Breast epithelium (tissue), 4 donors: ENCODE data around the gene KMT2E. TPM values are rescaled to one million over a fixed set of nuclear protein-coding genes. Genes with fewer than 3 reads are reported as not detected.
A peak's percentile ranks its signal among the peaks of the same experiment; 100 is the strongest.

Experiments used
- DNase-seq, 2 donors: peaks; one replicate each; pipeline ENCODE4 v3.0.0-alpha.2; 2019; ENCODE audit warnings: low spot score in 2 of 2
- H3K27ac ChIP-seq, 2 donors: fragments of 200-600 bp; sonication (generic) in 1 of 2; one replicate each; pipeline ENCODE4 v1.5.1; 2016 to 2019; ENCODE audit warnings: mild to moderate bottlenecking in 1 of 2
- H3K27me3 ChIP-seq, 2 donors: fragments of 200-600 bp; sonication (generic) in 1 of 2; one replicate each; pipeline versions ENCODE4 v1.5.1 to v1.6.0; 2017 to 2019; ENCODE audit warnings: control low read depth in 1 of 2, mild to moderate bottlenecking in 1 of 2
- H3K36me3 ChIP-seq: fragments of 200-600 bp; one replicate; pipeline ENCODE4 v1.5.1; 2019
- H3K4me1 ChIP-seq, 2 donors: fragments of 200-600 bp; sonication (generic); one replicate each; pipeline ENCODE4 v1.5.1; 2016 to 2019; ENCODE audit warnings: control low read depth in 1 of 2
- H3K4me3 ChIP-seq, 3 donors: fragments of 200-600 bp; sonication (generic); 1 replicate in 2 of 3; 2 replicates in 1 of 3; pipeline ENCODE4 v1.5.1; 2016 to 2019; ENCODE audit warnings: mild to moderate bottlenecking in 3 of 3, moderate library complexity in 2 of 3
- H3K9me3 ChIP-seq, 2 donors: fragments of 200-600 bp; sonication (generic) in 1 of 2; one replicate each; pipeline ENCODE4 v1.5.1; 2016 to 2019; ENCODE audit warnings: control low read depth in 1 of 2
- POLR2A ChIP-seq: fragments of 450-650 bp; IDR thresholded peaks from one replicate; pipeline ENCODE4 v1.6.1; 2016; ENCODE audit warnings: antibody characterized with exemption, mild to moderate bottlenecking, moderate library complexity
- POLR2AphosphoS5 ChIP-seq, 3 donors: sonication (generic); formaldehyde crosslinking; IDR thresholded peaks; one replicate each; pipeline ENCODE4 v1.6.1; 2017; ENCODE audit warnings: antibody characterized with exemption in 3 of 3
- intact Hi-C: fragments of 100-400 bp; cut with DNase I; formaldehyde crosslinking; loops from one replicate; pipeline ENCODE4 v1.15.1; 2023; ENCODE audit warnings: low total_unique reads
- total RNA-seq, 3 donors: library from RNA; depleted of rRNA; stranded (reverse); fragments of >200 nt; gene quantifications; one replicate each; pipeline ENCODE4 v1.1.0, GENCODE V29; 2016
- TF ChIP-seq, protein P1 (sequence below), 3 donors: fragments of 450-650 bp; IDR thresholded peaks; one replicate each; pipeline ENCODE4 v1.5.1; 2016 to 2017; ENCODE audit warnings: antibody characterized with exemption in 3 of 3, mild to moderate bottlenecking in 3 of 3, moderate library complexity in 3 of 3

Gene KMT2E, protein sequence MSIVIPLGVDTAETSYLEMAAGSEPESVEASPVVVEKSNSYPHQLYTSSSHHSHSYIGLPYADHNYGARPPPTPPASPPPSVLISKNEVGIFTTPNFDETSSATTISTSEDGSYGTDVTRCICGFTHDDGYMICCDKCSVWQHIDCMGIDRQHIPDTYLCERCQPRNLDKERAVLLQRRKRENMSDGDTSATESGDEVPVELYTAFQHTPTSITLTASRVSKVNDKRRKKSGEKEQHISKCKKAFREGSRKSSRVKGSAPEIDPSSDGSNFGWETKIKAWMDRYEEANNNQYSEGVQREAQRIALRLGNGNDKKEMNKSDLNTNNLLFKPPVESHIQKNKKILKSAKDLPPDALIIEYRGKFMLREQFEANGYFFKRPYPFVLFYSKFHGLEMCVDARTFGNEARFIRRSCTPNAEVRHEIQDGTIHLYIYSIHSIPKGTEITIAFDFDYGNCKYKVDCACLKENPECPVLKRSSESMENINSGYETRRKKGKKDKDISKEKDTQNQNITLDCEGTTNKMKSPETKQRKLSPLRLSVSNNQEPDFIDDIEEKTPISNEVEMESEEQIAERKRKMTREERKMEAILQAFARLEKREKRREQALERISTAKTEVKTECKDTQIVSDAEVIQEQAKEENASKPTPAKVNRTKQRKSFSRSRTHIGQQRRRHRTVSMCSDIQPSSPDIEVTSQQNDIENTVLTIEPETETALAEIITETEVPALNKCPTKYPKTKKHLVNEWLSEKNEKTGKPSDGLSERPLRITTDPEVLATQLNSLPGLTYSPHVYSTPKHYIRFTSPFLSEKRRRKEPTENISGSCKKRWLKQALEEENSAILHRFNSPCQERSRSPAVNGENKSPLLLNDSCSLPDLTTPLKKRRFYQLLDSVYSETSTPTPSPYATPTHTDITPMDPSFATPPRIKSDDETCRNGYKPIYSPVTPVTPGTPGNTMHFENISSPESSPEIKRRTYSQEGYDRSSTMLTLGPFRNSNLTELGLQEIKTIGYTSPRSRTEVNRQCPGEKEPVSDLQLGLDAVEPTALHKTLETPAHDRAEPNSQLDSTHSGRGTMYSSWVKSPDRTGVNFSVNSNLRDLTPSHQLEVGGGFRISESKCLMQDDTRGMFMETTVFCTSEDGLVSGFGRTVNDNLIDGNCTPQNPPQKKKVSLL (N-terminal part only)
- 100 to 1,000 TPM in 2 of 3 donors, 10 to 100 TPM in 1; 88.2 to 184 (median 168) TPM for total RNA-seq

DNA sequence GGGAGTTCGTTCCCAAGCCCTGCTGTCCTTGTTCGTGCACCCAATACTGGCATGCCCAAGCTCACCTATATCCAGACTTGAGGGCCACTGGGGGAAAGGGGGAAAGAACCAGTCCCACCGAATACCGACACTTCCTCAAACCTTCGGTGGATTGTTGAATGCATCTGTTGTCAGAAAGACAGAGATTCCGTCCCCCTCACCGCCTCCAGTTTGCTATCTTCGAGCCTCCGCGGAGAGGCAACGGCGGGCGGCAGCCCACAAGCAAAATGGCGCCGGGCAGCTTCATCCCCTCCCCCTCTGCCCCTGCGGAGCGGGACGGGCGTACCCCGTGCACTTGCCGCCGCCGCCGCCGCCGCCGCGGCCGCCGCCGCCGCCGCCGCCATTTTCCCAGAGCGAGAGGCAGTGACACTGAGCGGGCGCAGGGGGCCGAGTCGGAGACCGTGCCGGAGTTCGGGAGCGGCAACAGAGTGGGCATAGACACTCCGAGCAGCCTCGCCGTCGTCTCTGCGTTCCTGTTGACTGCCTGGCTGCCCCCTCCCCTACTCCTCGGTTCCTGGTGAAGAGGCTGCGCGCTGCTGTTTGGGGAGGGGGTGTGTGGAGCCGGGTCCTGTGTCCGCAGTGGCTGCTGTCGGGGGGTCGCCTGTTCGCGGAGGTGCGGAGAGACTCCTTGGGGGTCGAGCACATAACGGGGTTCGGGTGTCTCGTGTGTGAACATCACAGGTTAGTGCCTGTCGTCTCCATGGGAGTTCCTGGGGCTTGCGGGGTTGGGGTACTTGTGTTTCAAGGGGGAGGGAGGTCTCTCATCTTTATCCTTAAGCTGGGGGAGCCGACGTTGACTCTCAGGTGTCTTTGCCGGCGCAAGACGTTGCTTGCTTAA is at the start of gene KMT2E:
Gene KMT2E, plus strand, starts transcription at position 390 of the 877 bp plus-strand sequence. CDS start 26,748 bp downstream, outside the sequence.
- Histone ChIP-seq H3K4me1 (no peaks in the 10 kb centered on the region), H3K27me3 (no peaks in the 10 kb centered on the region), H3K4me3 (peak within 1 kb of the TSS; percentile 92 to 98 (median 96)), H3K9me3 (no peaks in the 10 kb centered on the region), H3K36me3 (no peaks in the 10 kb centered on the region), H3K27ac (peak within 1 kb of the TSS; percentile 100)
- intact Hi-C loops: no loop called here
- TF ChIP-seq POLR2A (no peak), POLR2AphosphoS5 (IDR thresholded peaks at IDR 0.05) (peak in 2 of 3 donors; percentile 20 to 63)
- TF ChIP-seq, protein P1, sequence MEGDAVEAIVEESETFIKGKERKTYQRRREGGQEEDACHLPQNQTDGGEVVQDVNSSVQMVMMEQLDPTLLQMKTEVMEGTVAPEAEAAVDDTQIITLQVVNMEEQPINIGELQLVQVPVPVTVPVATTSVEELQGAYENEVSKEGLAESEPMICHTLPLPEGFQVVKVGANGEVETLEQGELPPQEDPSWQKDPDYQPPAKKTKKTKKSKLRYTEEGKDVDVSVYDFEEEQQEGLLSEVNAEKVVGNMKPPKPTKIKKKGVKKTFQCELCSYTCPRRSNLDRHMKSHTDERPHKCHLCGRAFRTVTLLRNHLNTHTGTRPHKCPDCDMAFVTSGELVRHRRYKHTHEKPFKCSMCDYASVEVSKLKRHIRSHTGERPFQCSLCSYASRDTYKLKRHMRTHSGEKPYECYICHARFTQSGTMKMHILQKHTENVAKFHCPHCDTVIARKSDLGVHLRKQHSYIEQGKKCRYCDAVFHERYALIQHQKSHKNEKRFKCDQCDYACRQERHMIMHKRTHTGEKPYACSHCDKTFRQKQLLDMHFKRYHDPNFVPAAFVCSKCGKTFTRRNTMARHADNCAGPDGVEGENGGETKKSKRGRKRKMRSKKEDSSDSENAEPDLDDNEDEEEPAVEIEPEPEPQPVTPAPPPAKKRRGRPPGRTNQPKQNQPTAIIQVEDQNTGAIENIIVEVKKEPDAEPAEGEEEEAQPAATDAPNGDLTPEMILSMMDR (IDR thresholded peaks at IDR 0.05): peak in 2 of 3 donors; percentile 7 to 15
- peak; percentile 83 to 91 for DNase-seq

DNA sequence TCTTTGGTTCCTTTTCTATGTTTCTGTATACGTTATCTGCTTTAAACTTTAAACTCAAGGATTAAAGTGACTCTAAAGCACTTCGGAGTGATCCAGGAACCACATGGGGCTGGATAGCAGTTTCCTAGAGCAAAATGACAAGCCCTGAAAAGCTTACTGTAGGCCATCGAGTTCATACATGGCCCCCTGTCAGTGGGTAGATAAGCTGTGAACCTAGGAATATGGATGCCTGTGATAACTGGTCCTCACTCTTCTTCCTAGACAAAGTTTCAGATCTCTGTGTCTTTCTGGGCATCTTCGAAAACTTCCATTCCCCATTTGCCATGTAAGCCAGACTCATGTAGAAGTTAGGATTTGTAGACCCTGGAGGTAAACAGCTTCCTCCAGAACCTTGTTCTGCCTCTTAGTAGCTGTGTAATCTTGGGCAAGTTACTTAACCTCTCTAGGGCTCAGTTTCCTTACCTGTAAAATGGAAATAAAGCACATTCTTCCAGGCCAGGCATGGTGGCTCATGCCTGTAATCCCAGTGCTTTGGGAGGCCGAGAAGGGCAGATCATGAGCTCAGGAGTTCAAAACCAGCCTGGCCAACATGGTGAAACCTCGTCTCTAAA is 49.3 kb upstream of the KMT2E start:
- Histone ChIP-seq H3K36me3 (no peaks in the 10 kb centered on the region), H3K9me3 (no peaks in the 10 kb centered on the region), H3K4me3 (no peak overlapping the region), H3K27ac (peak overlapping the region in 1 of 2 donors; percentile 58), H3K27me3 (no peaks in the 10 kb centered on the region), H3K4me1 (no peaks in the 10 kb centered on the region)
- DNase-seq: no peak
- TF ChIP-seq, protein P1 (IDR thresholded peaks at IDR 0.05): no peak
- TF ChIP-seq POLR2A (no peak), POLR2AphosphoS5 (IDR thresholded peaks at IDR 0.05) (no peak)
- intact Hi-C loops: no loop called here

DNA sequence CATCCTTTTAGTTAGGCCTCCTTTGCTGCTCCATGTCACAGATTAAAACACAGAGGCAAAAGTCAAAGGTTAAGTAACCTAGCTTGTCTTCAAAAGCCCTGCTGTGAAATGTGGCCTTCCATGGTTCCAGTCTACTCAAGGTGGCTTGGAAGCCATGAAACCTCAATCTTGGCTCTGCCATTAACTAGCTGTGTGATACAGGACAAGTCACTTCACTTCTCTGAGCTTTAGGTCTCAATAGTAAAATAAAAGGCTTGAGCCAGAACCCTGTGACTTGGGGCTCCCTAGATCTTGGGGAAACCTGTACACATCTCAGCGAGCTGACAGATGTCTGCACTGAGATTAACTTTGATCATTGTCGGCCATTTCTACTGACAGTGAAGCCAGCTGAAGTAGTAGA is 48.0 kb upstream of the KMT2E start:
- Histone ChIP-seq H3K4me1 (no peaks in the 10 kb centered on the region), H3K4me3 (no peak overlapping the region), H3K9me3 (no peaks in the 10 kb centered on the region), H3K27ac (no peak overlapping the region), H3K27me3 (no peaks in the 10 kb centered on the region), H3K36me3 (no peaks in the 10 kb centered on the region)
- TF ChIP-seq POLR2A: no peak
- TF ChIP-seq, protein P1 (IDR thresholded peaks at IDR 0.05): no peak
- no peak for TF ChIP-seq POLR2AphosphoS5 (IDR thresholded peaks at IDR 0.05)
- no peak for DNase-seq
- intact Hi-C loops: no loop called here

DNA sequence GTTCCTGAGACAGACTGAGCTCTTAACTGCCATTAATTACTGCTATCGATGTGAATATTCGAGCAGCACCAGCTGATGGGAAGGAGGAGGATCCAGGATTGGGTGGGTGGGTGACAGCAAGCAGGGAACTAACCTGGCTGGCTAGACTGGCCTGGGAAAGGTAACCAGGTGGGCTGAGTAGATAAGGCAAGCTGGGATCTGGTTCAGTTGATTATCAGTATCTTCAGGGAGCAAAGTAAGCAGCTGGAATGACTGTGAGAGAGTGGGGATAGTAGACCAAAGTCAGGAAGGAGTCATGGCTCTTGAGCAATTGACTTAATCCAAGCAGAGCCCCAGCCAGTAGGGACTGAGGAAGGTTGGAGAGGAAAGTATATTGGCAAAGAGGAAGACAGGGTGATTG is 46.9 kb upstream of the KMT2E start:
- H3K4me1 ChIP-seq: no peaks in the 10 kb centered on the region
- no peak overlapping the region for H3K4me3 ChIP-seq
- no peak overlapping the region for H3K27ac ChIP-seq
- no peak for DNase-seq
- no peaks in the 10 kb centered on the region for H3K36me3 ChIP-seq
- intact Hi-C loops: no loop called here
- no peak for TF ChIP-seq POLR2AphosphoS5 (IDR thresholded peaks at IDR 0.05)
- TF ChIP-seq POLR2A: no peak
- TF ChIP-seq, protein P1 (IDR thresholded peaks at IDR 0.05): no peak
- no peaks in the 10 kb centered on the region for H3K27me3 ChIP-seq
- H3K9me3 ChIP-seq: no peaks in the 10 kb centered on the region
